H1 (cell line): ENCODE results near the gene SLMAP. TPM values are rescaled to one million over a fixed set of nuclear protein-coding genes. Genes with fewer than 3 reads are reported as not detected.

Experiments used
- CTCF ChIA-PET: fragments of 300-600 bp; sonication (Branson Sonifier 250); formaldehyde crosslinking; loops from one replicate; lab custom pipeline; 2021; ENCODE audit not compliant: partially characterized antibody; lab: Charles Lee
- POLR2A ChIA-PET: fragments of 300-600 bp; sonication (Branson Sonifier 250); formaldehyde crosslinking; loops from one replicate; lab custom pipeline; 2021; ENCODE audit warnings: inconsistent platforms; ENCODE audit not compliant: partially characterized antibody; lab: Charles Lee
- DNase-seq, 2 experiments: peaks; one replicate each; pipeline versions ENCODE4 v3.0.0 to v3.0.0-alpha.2; 2010 to 2022; ENCODE audit warnings: low spot score in 2 of 2, low read depth in 1 of 2, mixed read lengths in 1 of 2
- FAIRE-seq: peaks from 2 replicates; lab custom pipeline; 2011; peaks lifted over from hg19 to GRCh38; lab: Jason Lieb, UNC
- H2AFZ ChIP-seq: 2 replicates; pipeline ENCODE4 v1.8.1; 2012; ENCODE audit warnings: low read length, inconsistent platforms
- H2AK5ac ChIP-seq: 2 replicates; pipeline ENCODE4 v1.6.1; 2013; ENCODE audit warnings: low read depth, low read length
- H2BK120ac ChIP-seq: replicated peaks from 2 replicates; pipeline ENCODE3; 2013; ENCODE audit warnings: low read depth, low read length, inconsistent platforms
- H2BK12ac ChIP-seq: 2 replicates; pipeline ENCODE4 v1.6.1; 2013; ENCODE audit warnings: low read depth, low read length
- H2BK15ac ChIP-seq: 2 replicates; pipeline ENCODE4 v1.6.1; 2013; ENCODE audit warnings: low read length
- H2BK20ac ChIP-seq: 2 replicates; pipeline ENCODE4 v1.6.1; 2013; ENCODE audit warnings: low read length
- H2BK5ac ChIP-seq: 2 replicates; pipeline ENCODE4 v1.6.1; 2013; ENCODE audit warnings: low read depth, low read length
- H3K14ac ChIP-seq: 2 replicates; pipeline ENCODE4 v1.6.1; 2013; ENCODE audit warnings: inconsistent platforms; ENCODE audit not compliant: insufficient read length
- H3K18ac ChIP-seq: 2 replicates; pipeline ENCODE4 v1.6.1; 2013; ENCODE audit warnings: low read length; ENCODE audit errors: extremely low read depth
- H3K23ac ChIP-seq: 2 replicates; pipeline ENCODE4 v1.6.1; 2013; ENCODE audit warnings: inconsistent platforms; ENCODE audit not compliant: insufficient read length
- H3K23me2 ChIP-seq: 2 replicates; pipeline ENCODE4 v1.6.1; 2013; ENCODE audit warnings: low read depth, low read length
- H3K27ac ChIP-seq: 2 replicates; pipeline ENCODE4 v1.6.1; 2011; ENCODE audit warnings: low read depth, low read length, inconsistent platforms
- H3K27me3 ChIP-seq, 4 experiments: replicated peaks in 1 of 4; 1 replicate in 1 of 4; 2 replicates in 3 of 4; pipeline versions ENCODE4 v1.6.1 to v1.8.1; 2011 to 2013; ENCODE audit warnings: low read length in 3 of 4, mild to moderate bottlenecking in 3 of 4, inconsistent platforms in 2 of 4, mixed read lengths in 2 of 4, moderate library complexity in 1 of 4; ENCODE audit not compliant: control insufficient read depth in 3 of 4, insufficient read depth in 3 of 4; ENCODE audit errors: extremely low read depth in 1 of 4
- H3K36me3 ChIP-seq, 4 experiments: 2 replicates each; pipeline versions ENCODE4 v1.6.1 to v1.8.1; 2011 to 2013; ENCODE audit warnings: mild to moderate bottlenecking in 4 of 4, low read length in 3 of 4, moderate library complexity in 2 of 4, control low read depth in 1 of 4, inconsistent platforms in 1 of 4; ENCODE audit not compliant: insufficient read depth in 4 of 4, control insufficient read depth in 2 of 4
- H3K4ac ChIP-seq: replicated peaks from 2 replicates; pipeline ENCODE3; 2013; ENCODE audit warnings: low read length, low read depth, mixed read lengths, inconsistent platforms; ENCODE audit not compliant: insufficient read length
- H3K4me1 ChIP-seq, 4 experiments: replicated peaks in 1 of 4; 1 replicate in 1 of 4; 2 replicates in 3 of 4; pipeline versions ENCODE4 v1.6.1 to v1.8.1; 2011 to 2013; ENCODE audit warnings: low read length in 3 of 4, inconsistent platforms in 2 of 4, mixed read lengths in 1 of 4; ENCODE audit not compliant: insufficient read depth in 4 of 4, control insufficient read depth in 3 of 4
- H3K4me2 ChIP-seq, 2 experiments: 2 replicates each; pipeline versions ENCODE4 v1.6.1 to v1.8.1; 2011 to 2013; ENCODE audit warnings: low read depth in 2 of 2, low read length in 2 of 2, control low read depth in 1 of 2, inconsistent platforms in 1 of 2, mild to moderate bottlenecking in 1 of 2; ENCODE audit not compliant: insufficient read depth in 1 of 2
- H3K4me3 ChIP-seq, 4 experiments: fragments of 200-600, 300-600 bp in 1 of 4; sonication (generic), shearing (Covaris generic), sonication (Bioruptor Twin) in 1 of 4; 2 replicates each; pipeline versions ENCODE4 v1.5.1 to v1.8.1; 2011 to 2016; ENCODE audit warnings: low read length in 4 of 4, low read depth in 3 of 4, control low read depth in 2 of 4, inconsistent platforms in 2 of 4, mild to moderate bottlenecking in 2 of 4, mixed read lengths in 1 of 4, moderate library complexity in 1 of 4; ENCODE audit not compliant: insufficient read depth in 2 of 4; ENCODE audit errors: extremely low read depth in 1 of 4
- H3K56ac ChIP-seq: replicated peaks from 2 replicates; pipeline ENCODE3; 2013; ENCODE audit warnings: low read depth, mild to moderate bottlenecking, mixed read lengths, low read length, inconsistent platforms; ENCODE audit not compliant: insufficient read length
- H3K79me1 ChIP-seq: 2 replicates; pipeline ENCODE4 v1.6.1; 2013; ENCODE audit warnings: low read depth, low read length, control low read depth
- H3K79me2 ChIP-seq, 2 experiments: 2 replicates each; pipeline versions ENCODE4 v1.6.1 to v1.8.1; 2012 to 2013; ENCODE audit warnings: low read length in 2 of 2, mild to moderate bottlenecking in 2 of 2, inconsistent platforms in 1 of 2; ENCODE audit not compliant: insufficient read depth in 2 of 2, control insufficient read depth in 1 of 2
- H3K9ac ChIP-seq, 4 experiments: replicated peaks in 1 of 4; 1 replicate in 1 of 4; 2 replicates in 3 of 4; pipeline versions ENCODE4 v1.6.1 to v1.8.1; 2011 to 2013; ENCODE audit warnings: low read depth in 3 of 4, low read length in 3 of 4, control low read depth in 2 of 4, mild to moderate bottlenecking in 2 of 4, moderate library complexity in 2 of 4, inconsistent platforms in 1 of 4; ENCODE audit errors: extremely low read depth in 1 of 4
- H3K9me3 ChIP-seq, 2 experiments: 2 replicates each; pipeline versions ENCODE4 v1.6.1 to v1.8.1; 2012 to 2013; ENCODE audit warnings: mild to moderate bottlenecking in 2 of 2, moderate library complexity in 2 of 2, control low read depth in 1 of 2, inconsistent platforms in 1 of 2, low read depth in 1 of 2, low read length in 1 of 2, mixed read lengths in 1 of 2; ENCODE audit not compliant: insufficient read depth in 2 of 2
- H4K20me1 ChIP-seq, 2 experiments: replicated peaks in 1 of 2; 2 replicates each; pipeline versions ENCODE3 to v1.8.1; 2011 to 2013; ENCODE audit warnings: inconsistent platforms in 2 of 2, low read length in 2 of 2, mild to moderate bottlenecking in 1 of 2; ENCODE audit not compliant: insufficient read depth in 2 of 2, control insufficient read depth in 1 of 2
- H4K5ac ChIP-seq: 2 replicates; pipeline ENCODE4 v1.6.1; 2013; ENCODE audit warnings: low read length, low read depth, mixed read lengths, inconsistent platforms; ENCODE audit not compliant: insufficient read length
- H4K8ac ChIP-seq: 2 replicates; pipeline ENCODE4 v1.8.0; 2013; ENCODE audit warnings: mild to moderate bottlenecking, moderate library complexity, low read length, inconsistent platforms; ENCODE audit not compliant: insufficient read depth; ENCODE audit errors: extremely low read depth
- H4K91ac ChIP-seq: replicated peaks from 2 replicates; pipeline ENCODE3; 2013; ENCODE audit warnings: low read length, mixed read lengths, inconsistent platforms; ENCODE audit not compliant: insufficient read length
- BRCA1 ChIP-seq: IDR thresholded peaks from 2 replicates; pipeline ENCODE4 v1.6.1; 2012; ENCODE audit warnings: low read depth, low read length, improper control_type of control experiment
- CBX5 ChIP-seq: fragments of 300-800, 300-1000 bp; sonication (generic); IDR thresholded peaks from 2 replicates; pipeline ENCODE4 v1.7.1; 2016; ENCODE audit warnings: antibody characterized with exemption, low read length, low read depth
- GABPA ChIP-seq: IDR thresholded peaks from 2 replicates; pipeline ENCODE4 v1.6.1; 2011; ENCODE audit warnings: mild to moderate bottlenecking, low read length, moderate library complexity, borderline replicate concordance; ENCODE audit not compliant: insufficient read depth
- GTF2F1 ChIP-seq: IDR thresholded peaks from 2 replicates; pipeline ENCODE4 v1.6.1; 2012; ENCODE audit warnings: low read depth, low read length, improper control_type of control experiment, borderline replicate concordance
- KDM4A ChIP-seq: IDR thresholded peaks from one replicate; pipeline ENCODE4 v1.7.1; 2012; ENCODE audit warnings: low read depth, mild to moderate bottlenecking, moderate library complexity, low read length, inconsistent platforms; ENCODE audit not compliant: severe bottlenecking
- NRF1 ChIP-seq: IDR thresholded peaks from 2 replicates; pipeline ENCODE4 v1.6.1; 2011; ENCODE audit warnings: mild to moderate bottlenecking, low read depth, low read length, improper control_type of control experiment
- POLR2AphosphoS5 ChIP-seq: IDR thresholded peaks from 2 replicates; pipeline ENCODE4 v1.6.1; 2011; ENCODE audit warnings: low read depth, low read length
- RAD21 ChIP-seq, 2 experiments: IDR thresholded peaks in 1 of 2; conservative IDR thresholded peaks in 1 of 2; 2 replicates each; pipeline ENCODE4 v1.6.1; 2011; ENCODE audit warnings: low read depth in 2 of 2, low read length in 2 of 2, improper control_type of control experiment in 1 of 2, inconsistent platforms in 1 of 2, mild to moderate bottlenecking in 1 of 2, moderate library complexity in 1 of 2
- RXRA ChIP-seq: IDR thresholded peaks from 2 replicates; pipeline ENCODE4 v1.6.1; 2011; ENCODE audit warnings: low read depth, mild to moderate bottlenecking, low read length, moderate library complexity; ENCODE audit not compliant: insufficient read depth
- SIN3A ChIP-seq, 2 experiments: IDR thresholded peaks in 1 of 2; conservative IDR thresholded peaks in 1 of 2; 2 replicates each; pipeline ENCODE4 v1.6.1; 2011 to 2012; ENCODE audit warnings: low read length in 2 of 2, improper control_type of control experiment in 1 of 2, low read depth in 1 of 2, mild to moderate bottlenecking in 1 of 2
- SP1 ChIP-seq: IDR thresholded peaks from 2 replicates; pipeline ENCODE4 v1.6.1; 2011; ENCODE audit warnings: low read depth, low read length
- TAF1 ChIP-seq: IDR thresholded peaks from 2 replicates; pipeline ENCODE4 v1.6.1; 2011; ENCODE audit warnings: mild to moderate bottlenecking, low read depth, low read length
- WGBS, 2 experiments: shearing (Covaris generic) in 1 of 2; methylation state at CpG; one replicate each; pipeline versions ENCODE4 v1.1.6 to v1.1.7; 2013 to 2015; ENCODE audit warnings: low lambda C conversion rate in 2 of 2, mixed read lengths in 2 of 2, inconsistent platforms in 1 of 2, low coverage in 1 of 2, missing lambda C conversion rate in 1 of 2; ENCODE audit not compliant: insufficient replicate concordance in 2 of 2, insufficient coverage in 1 of 2, insufficient read length in 1 of 2; ENCODE audit errors: extremely low coverage in 1 of 2, missing lambda C conversion rate in 1 of 2; 5-methylcytosine and 5-hydroxymethylcytosine counted together
- polyA plus RNA-seq, 7 experiments: library from polyadenylated mRNA; depleted of rRNA in 3 of 7; stranded (reverse) in 5 of 7; unstranded in 2 of 7; fragments of >200 nt in 5 of 7; fragments of 200-250 nt in 2 of 7; gene quantifications; 1 replicate in 5 of 7; 2 replicates in 1 of 7; 4 replicates in 1 of 7; pipeline versions ENCODE4 v1.2.1 to v1.2.3, GENCODE V29; 2011 to 2013; ENCODE audit warnings: missing spikeins in 2 of 7, mixed read lengths in 2 of 7
- total RNA-seq: library from RNA; stranded (reverse); fragmentation: NEBNext Ultra II Directional; extraction: Animal tissue kit (Norgen Biotek cat#: 25700); gene quantifications from 2 replicates; pipeline ENCODE4 v1.2.1, GENCODE V29; 2021
- TF ChIP-seq, protein P1 (sequence below): IDR thresholded peaks from 2 replicates; pipeline ENCODE4 v1.6.1; 2011; ENCODE audit warnings: low read length, improper control_type of control experiment

Gene SLMAP
- total and polyA plus RNA-seq, 2 of the 8 experiments (the other 6 are each of a cell fraction or from before 2014, with no cell fraction given): 13.6 to 70.4 TPM

DNA sequence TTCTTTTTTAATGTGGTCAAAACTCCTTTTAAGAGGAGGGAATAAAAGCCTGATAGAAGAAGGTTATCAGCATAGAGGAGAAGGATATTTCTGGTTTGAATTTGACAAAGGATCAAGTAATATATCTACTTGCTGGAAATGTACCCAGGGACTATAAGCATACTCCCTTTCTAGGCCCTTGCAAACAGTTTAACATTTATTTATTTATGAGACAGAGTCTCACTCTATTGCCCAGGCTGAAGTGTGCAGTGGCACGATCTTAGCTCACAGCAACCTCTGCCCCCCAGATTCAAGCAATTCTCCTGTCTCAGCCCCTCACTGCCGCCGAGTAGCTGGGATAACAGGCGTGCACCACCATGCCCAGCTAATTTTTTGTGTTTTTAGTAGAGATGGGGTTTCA, 71.6 kb downstream of the SLMAP start:
- no peak overlapping the region for H3K4me2 ChIP-seq
- FAIRE-seq (no peak), DNase-seq (no peak)
- H3K9me3 ChIP-seq: no peaks in the 10 kb centered on the region
- H3K79me2 ChIP-seq: peaks cover 0 to 57% of the 10 kb centered on the region in 2 experiments; a peak in 3 of 4 replicates
- H3K56ac ChIP-seq: no peak overlapping the region
- no peak overlapping the region for H2BK20ac ChIP-seq
- no peak overlapping the region for H3K9ac ChIP-seq
- H3K4ac ChIP-seq: no peak overlapping the region
- H3K36me3 ChIP-seq: no peaks in the 10 kb centered on the region
- no peak overlapping the region for H4K91ac ChIP-seq
- no peak overlapping the region for H2BK120ac ChIP-seq
- no peak overlapping the region for H3K27ac ChIP-seq
- no peak overlapping the region for H2AFZ ChIP-seq
- H3K23me2 ChIP-seq: no peaks in the 10 kb centered on the region; the same call in 1 of the 2 replicates
- H4K8ac ChIP-seq: no peak overlapping the region
- WGBS, 2 experiments: 93% methylated on average over 4 of the region's 4 CpGs; no CpG with 5 or more reads in 1 of the 2 experiments
- H2BK5ac ChIP-seq: no peak overlapping the region
- ChIA-PET POLR2A (interaction anchor here (1.5 kb wide), 1 partner anchor 138 kb away, joined by 4 read pairs; no protein-coding TSS in a partner anchor), CTCF (interaction anchor here (1.5 kb wide), 1 partner anchor 30 kb away, joined by 3 read pairs; no protein-coding TSS in a partner anchor)
- no peaks in the 10 kb centered on the region for H3K27me3 ChIP-seq
- no peak overlapping the region for H3K18ac ChIP-seq
- H2BK15ac ChIP-seq: no peak overlapping the region
- peaks cover 2 to 21% (median 14%) of the 10 kb centered on the region in 4 experiments for H3K4me1 ChIP-seq
- H4K20me1 ChIP-seq: no peaks in the 10 kb centered on the region
- no peak overlapping the region for H4K5ac ChIP-seq
- no peak overlapping the region for H2AK5ac ChIP-seq
- no peak overlapping the region for H2BK12ac ChIP-seq
- H3K79me1 ChIP-seq: no peaks in the 10 kb centered on the region
- no peak overlapping the region for H3K23ac ChIP-seq
- H3K4me3 ChIP-seq: no peak overlapping the region
- H3K14ac ChIP-seq: no peak overlapping the region
- TF ChIP-seq NRF1 (no peak), CBX5 (no peak), BRCA1 (no peak), GTF2F1 (no peak), GABPA (no peak), SIN3A (conservative IDR thresholded peaks at IDR 0.05 in 1 of 2, IDR thresholded peaks at IDR 0.05 in 1 of 2; ENCODE audit: low read depth in 1 of 2, low read length in 2 of 2) (no peak), KDM4A (no peak), POLR2AphosphoS5 (no peak), RAD21 (IDR thresholded peaks at IDR 0.05 in 1 of 2, conservative IDR thresholded peaks at IDR 0.05 in 1 of 2; ENCODE audit: low read depth in 2 of 2, low read length in 2 of 2) (no peak), TAF1 (no peak), SP1 (no peak), RXRA (no peak)
- TF ChIP-seq, protein P1, sequence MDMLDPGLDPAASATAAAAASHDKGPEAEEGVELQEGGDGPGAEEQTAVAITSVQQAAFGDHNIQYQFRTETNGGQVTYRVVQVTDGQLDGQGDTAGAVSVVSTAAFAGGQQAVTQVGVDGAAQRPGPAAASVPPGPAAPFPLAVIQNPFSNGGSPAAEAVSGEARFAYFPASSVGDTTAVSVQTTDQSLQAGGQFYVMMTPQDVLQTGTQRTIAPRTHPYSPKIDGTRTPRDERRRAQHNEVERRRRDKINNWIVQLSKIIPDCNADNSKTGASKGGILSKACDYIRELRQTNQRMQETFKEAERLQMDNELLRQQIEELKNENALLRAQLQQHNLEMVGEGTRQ: no peak
